ENCODE results near the gene SIPA1. TPM values are rescaled to one million over a fixed set of nuclear protein-coding genes. Genes with fewer than 3 reads are reported as not detected.
A peak's percentile ranks its signal among the peaks of the same experiment; 100 is the strongest.

The SIPA1 gene
- total and polyA plus RNA-seq, 9 of the 15 experiments (the other 6 are each of a cell fraction or from before 2014, with no cell fraction given): 0.25 to 85.8 (median 16.8) TPM

DNA sequence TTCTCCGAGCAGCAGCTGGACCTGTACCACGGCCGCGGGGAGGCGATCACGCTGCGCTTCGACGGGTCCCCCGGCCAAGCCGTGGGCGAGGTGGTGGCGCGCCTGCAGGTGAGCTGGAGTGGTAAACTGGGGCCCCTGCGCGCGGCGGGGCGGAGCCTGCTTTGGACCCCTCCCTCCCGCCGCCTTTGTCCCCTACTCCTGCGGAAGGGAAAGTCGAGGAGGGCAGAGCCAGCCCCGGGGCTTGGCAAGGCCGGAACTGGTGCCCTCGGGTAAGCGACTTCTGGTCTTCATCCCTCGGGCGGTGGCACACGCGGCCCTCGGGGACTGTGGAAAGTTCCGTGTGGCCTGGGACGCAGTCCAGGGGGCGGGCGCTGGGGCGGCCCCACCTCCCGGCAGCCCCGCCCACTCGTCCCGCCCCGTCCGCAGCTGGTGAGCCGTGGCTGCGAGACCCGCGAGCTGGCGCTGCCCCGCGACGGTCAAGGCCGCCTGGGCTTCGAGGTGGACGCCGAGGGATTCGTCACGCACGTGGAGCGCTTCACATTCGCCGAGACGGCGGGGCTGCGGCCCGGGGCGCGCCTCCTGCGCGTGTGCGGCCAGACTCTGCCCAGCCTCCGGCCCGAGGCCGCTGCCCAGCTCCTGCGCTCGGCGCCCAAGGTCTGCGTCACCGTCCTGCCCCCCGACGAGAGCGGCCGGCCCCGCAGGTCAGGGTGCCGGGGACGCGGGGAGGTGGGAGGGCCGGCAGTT lies 9.2 kb downstream of the SIPA1 start:
- intact Hi-C loops (cut with micrococcal nuclease) (no loop called here), in situ Hi-C loops (cut with MboI) (no loop called here)
- POLR2A ChIA-PET: interaction anchor here (0.6 to 0.9 kb wide), 3 partner anchors 21 to 687 kb away, joined by 3 read pairs; no protein-coding TSS in a partner anchor
- TF ChIP-seq ZNF133 (CRISPR knock-in tag; IDR thresholded peaks at IDR 0.05): no peak
- TF ChIP-seq PKNOX1 (IDR thresholded peaks at IDR 0.05): no peak
- no peak for TF ChIP-seq TAF9B (IDR thresholded peaks at IDR 0.05; ENCODE audit: partially characterized antibody)
- TF ChIP-seq ZNF445 (CRISPR knock-in tag; IDR thresholded peaks at IDR 0.05; ENCODE audit: low read depth): no peak
- TF ChIP-seq CHD1 (IDR thresholded peaks at IDR 0.05; ENCODE audit: low read length): no peak
- no peak for TF ChIP-seq RFX1 (IDR thresholded peaks at IDR 0.05)
- TF ChIP-seq, protein P1, sequence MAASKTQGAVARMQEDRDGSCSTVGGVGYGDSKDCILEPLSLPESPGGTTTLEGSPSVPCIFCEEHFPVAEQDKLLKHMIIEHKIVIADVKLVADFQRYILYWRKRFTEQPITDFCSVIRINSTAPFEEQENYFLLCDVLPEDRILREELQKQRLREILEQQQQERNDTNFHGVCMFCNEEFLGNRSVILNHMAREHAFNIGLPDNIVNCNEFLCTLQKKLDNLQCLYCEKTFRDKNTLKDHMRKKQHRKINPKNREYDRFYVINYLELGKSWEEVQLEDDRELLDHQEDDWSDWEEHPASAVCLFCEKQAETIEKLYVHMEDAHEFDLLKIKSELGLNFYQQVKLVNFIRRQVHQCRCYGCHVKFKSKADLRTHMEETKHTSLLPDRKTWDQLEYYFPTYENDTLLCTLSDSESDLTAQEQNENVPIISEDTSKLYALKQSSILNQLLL (CRISPR knock-in tag; IDR thresholded peaks at IDR 0.05; ENCODE audit: borderline replicate concordance): no peak
- no peak for TF ChIP-seq ZFP36 (IDR thresholded peaks at IDR 0.05; ENCODE audit: low read depth, low read length, partially characterized antibody)
- no peak for TF ChIP-seq KDM1A (IDR thresholded peaks at IDR 0.05)
- no peak for TF ChIP-seq SMAD1 (IDR thresholded peaks at IDR 0.05; ENCODE audit: low read depth, low read length, partially characterized antibody)
- TF ChIP-seq FOXA3 (CRISPR knock-in tag; conservative IDR thresholded peaks at IDR 0.05 in 1 of 2, IDR thresholded peaks at IDR 0.05 in 1 of 2): no peak
- no peak for TF ChIP-seq CBX5 (IDR thresholded peaks at IDR 0.05; ENCODE audit: borderline replicate concordance, low read depth)
- TF ChIP-seq MCM2 (IDR thresholded peaks at IDR 0.05; ENCODE audit: low read depth): no peak
- TF ChIP-seq RBM22 (IDR thresholded peaks at IDR 0.05; ENCODE audit: low read depth, low read length, poor library complexity, severe bottlenecking): peak; percentile 38
- peak; percentile 45; the same call in 1 of the 2 replicates for TF ChIP-seq POLR2G (IDR thresholded peaks at IDR 0.05; ENCODE audit: low read depth, low read length)
- TF ChIP-seq HNRNPUL1 (IDR thresholded peaks at IDR 0.05; ENCODE audit: low read length): no peak
- TF ChIP-seq, protein P2, sequence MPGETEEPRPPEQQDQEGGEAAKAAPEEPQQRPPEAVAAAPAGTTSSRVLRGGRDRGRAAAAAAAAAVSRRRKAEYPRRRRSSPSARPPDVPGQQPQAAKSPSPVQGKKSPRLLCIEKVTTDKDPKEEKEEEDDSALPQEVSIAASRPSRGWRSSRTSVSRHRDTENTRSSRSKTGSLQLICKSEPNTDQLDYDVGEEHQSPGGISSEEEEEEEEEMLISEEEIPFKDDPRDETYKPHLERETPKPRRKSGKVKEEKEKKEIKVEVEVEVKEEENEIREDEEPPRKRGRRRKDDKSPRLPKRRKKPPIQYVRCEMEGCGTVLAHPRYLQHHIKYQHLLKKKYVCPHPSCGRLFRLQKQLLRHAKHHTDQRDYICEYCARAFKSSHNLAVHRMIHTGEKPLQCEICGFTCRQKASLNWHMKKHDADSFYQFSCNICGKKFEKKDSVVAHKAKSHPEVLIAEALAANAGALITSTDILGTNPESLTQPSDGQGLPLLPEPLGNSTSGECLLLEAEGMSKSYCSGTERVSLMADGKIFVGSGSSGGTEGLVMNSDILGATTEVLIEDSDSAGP (CRISPR knock-in tag; IDR thresholded peaks at IDR 0.05): no peak
- no peak for TF ChIP-seq NFRKB (IDR thresholded peaks at IDR 0.05; ENCODE audit: low read depth)

More for the DNA sequence above, 9.2 kb downstream of the SIPA1 start:
- Histone ChIP-seq H3K4me3 (no peak overlapping the region), H3K9me1 (ENCODE audit: control insufficient read depth, insufficient read depth, low read length) (no peaks in the 10 kb centered on the region), H3K9ac (ENCODE audit: insufficient read depth in 1 of 2, low read depth in 2 of 2, low read length in 2 of 2) (no peak overlapping the region), H3K4me2 (ENCODE audit: insufficient read depth, low read length) (no peak overlapping the region), H3K9me3 (replicated peaks; ENCODE audit: control insufficient read depth, insufficient read depth, low read depth, low read length) (no peaks in the 10 kb centered on the region), H3K4me1 (replicated peaks in 1 of 2; ENCODE audit: control insufficient read depth in 2 of 2, insufficient read depth in 2 of 2, low read length in 2 of 2) (peaks cover 21 to 69% of the 10 kb centered on the region in 2 experiments), H3K27me3 (ENCODE audit: control insufficient read depth in 2 of 2, insufficient read depth in 2 of 2, low read length in 2 of 2) (no peaks in the 10 kb centered on the region), H3K79me2 (ENCODE audit: control insufficient read depth, insufficient read depth, low read length) (no peaks in the 10 kb centered on the region; the same call in 2 of the 3 replicates), H3K36me3 (ENCODE audit: control insufficient read depth, insufficient read depth, low read length) (peaks cover 79% of the 10 kb centered on the region; the same call in 2 of the 3 replicates), H4K20me1 (replicated peaks; ENCODE audit: control insufficient read depth, insufficient read depth, low read length) (0 out of 2 replicates have a peak, but pooled peaks cover 8% of the 10 kb centered on the region), H2AFZ (ENCODE audit: low read depth, low read length) (no peak overlapping the region), H3K27ac (ENCODE audit: extremely low read depth, low read depth, low read length) (no peak overlapping the region)
- 96% methylated on average over 35 of the region's 87 CpGs for WGBS (ENCODE audit: insufficient coverage, low coverage, missing lambda C conversion rate)
- CTCF ChIA-PET (ENCODE audit: low intra/inter-chr PET ratio): no interaction called here
- DNase-seq (ENCODE audit: extremely low read depth in 1 of 4, low spot score in 3 of 4) (peak in 2 of 4 experiments; percentile 35 to 42), FAIRE-seq (no peak), ATAC-seq (no peak)
- no TSS peak for BruUV-seq (replicated peaks)
